ENCODE data around the gene PIK3R6.

DNA sequence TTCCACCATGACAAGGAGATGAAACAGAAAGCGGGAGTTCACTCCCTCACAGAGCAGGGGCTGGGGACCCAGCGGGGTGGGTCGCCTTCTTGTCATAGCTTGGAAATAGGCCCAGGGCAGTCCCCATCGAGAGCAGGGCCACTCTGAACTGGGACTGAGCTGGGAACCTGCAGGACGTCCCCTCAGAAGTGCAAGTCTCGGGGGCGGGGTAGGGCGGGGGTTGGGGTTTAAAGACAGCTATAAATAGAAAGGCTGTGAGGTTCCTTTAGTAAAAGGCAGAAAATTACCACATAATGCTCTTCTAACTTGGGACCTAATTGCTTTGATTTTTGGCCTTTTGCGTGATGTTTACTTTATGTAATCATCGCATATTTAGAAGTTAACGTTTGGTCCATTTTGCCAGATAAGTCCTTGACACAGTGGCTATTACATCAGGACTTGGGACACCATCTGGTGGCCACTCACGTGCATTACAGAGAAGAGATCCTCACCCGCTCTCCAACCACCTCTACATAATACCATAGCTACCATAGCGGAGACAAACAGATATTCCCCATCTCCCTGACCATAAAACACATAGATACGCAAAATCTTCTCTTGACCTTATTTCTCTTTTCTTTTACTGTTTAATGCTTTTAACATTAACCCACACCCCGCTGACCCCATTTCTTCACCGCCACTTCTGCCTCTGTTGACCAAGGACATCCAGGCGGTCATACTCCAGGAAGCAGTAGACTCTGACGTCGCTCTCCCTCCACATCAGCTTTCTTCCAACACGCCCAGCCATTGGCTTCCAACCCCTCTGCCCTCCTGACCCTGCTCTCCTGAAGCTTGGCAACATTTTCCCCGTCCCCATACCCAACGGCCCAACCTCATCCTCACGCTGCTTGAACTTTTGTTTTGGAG lies 27.5 kb upstream of the PIK3R6 start:
- TF ChIP-seq, protein P1, sequence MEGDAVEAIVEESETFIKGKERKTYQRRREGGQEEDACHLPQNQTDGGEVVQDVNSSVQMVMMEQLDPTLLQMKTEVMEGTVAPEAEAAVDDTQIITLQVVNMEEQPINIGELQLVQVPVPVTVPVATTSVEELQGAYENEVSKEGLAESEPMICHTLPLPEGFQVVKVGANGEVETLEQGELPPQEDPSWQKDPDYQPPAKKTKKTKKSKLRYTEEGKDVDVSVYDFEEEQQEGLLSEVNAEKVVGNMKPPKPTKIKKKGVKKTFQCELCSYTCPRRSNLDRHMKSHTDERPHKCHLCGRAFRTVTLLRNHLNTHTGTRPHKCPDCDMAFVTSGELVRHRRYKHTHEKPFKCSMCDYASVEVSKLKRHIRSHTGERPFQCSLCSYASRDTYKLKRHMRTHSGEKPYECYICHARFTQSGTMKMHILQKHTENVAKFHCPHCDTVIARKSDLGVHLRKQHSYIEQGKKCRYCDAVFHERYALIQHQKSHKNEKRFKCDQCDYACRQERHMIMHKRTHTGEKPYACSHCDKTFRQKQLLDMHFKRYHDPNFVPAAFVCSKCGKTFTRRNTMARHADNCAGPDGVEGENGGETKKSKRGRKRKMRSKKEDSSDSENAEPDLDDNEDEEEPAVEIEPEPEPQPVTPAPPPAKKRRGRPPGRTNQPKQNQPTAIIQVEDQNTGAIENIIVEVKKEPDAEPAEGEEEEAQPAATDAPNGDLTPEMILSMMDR (IDR thresholded peaks at IDR 0.05), result peak; percentile 60 to 80 (median 76)
- no peak for TF ChIP-seq EP300 (IDR thresholded peaks at IDR 0.05; ENCODE audit: low read depth)

All from transverse colon (tissue), 3 donors.